Muscle layer of duodenum (tissue), 2 donors: ENCODE results near the gene MAGI2.

Experiments used
- H3K27ac ChIP-seq: one replicate; pipeline ENCODE4 v1.7.0; 2013; ENCODE audit warnings: mild to moderate bottlenecking, low read length
- H3K27me3 ChIP-seq: one replicate; pipeline ENCODE4 v1.7.0; 2013; ENCODE audit warnings: low read depth, mild to moderate bottlenecking, control low read depth, low read length
- H3K36me3 ChIP-seq, 2 donors: one replicate each; pipeline ENCODE4 v1.7.0; 2013; ENCODE audit warnings: low read length in 2 of 2, control low read depth in 1 of 2, mild to moderate bottlenecking in 1 of 2; ENCODE audit not compliant: insufficient read depth in 2 of 2, control insufficient read depth in 1 of 2
- H3K4me1 ChIP-seq, 2 donors: one replicate each; pipeline ENCODE4 v1.7.0; 2013; ENCODE audit warnings: low read length in 2 of 2, mild to moderate bottlenecking in 2 of 2, control low read depth in 1 of 2, moderate library complexity in 1 of 2; ENCODE audit not compliant: insufficient read depth in 2 of 2, control insufficient read depth in 1 of 2
- H3K4me3 ChIP-seq, 2 donors: one replicate each; pipeline ENCODE4 v1.7.0; 2013; ENCODE audit warnings: low read length in 2 of 2, low read depth in 1 of 2, mild to moderate bottlenecking in 1 of 2
- H3K9me3 ChIP-seq, 2 donors: one replicate each; pipeline ENCODE4 v1.7.0; 2013; ENCODE audit warnings: low read length in 2 of 2, control low read depth in 1 of 2, mild to moderate bottlenecking in 1 of 2; ENCODE audit not compliant: control insufficient read depth in 1 of 2
- donor health status: healthy.

Gene MAGI2

GRCh38 chr7:78845155-78845554 is 608.3 kb downstream of the MAGI2 start:
- H3K27ac ChIP-seq: no peak overlapping the region
- H3K36me3 ChIP-seq: no peaks in the 10 kb centered on the region
- H3K4me3 ChIP-seq: no peak overlapping the region
- H3K4me1 ChIP-seq: no peaks in the 10 kb centered on the region
- H3K9me3 ChIP-seq: no peaks in the 10 kb centered on the region
- no peaks in the 10 kb centered on the region for H3K27me3 ChIP-seq

GRCh38 chr7:78842068-78842467 is 611.4 kb downstream of the MAGI2 start:
- H3K27ac ChIP-seq: no peak overlapping the region
- H3K27me3 ChIP-seq: no peaks in the 10 kb centered on the region
- H3K4me1 ChIP-seq: no peaks in the 10 kb centered on the region
- no peak overlapping the region for H3K4me3 ChIP-seq
- H3K9me3 ChIP-seq: no peaks in the 10 kb centered on the region
- H3K36me3 ChIP-seq: no peaks in the 10 kb centered on the region

- Histone ChIP-seq H3K4me3 (no peak overlapping the region), H3K9me3 (no peaks in the 10 kb centered on the region), H3K36me3 (no peaks in the 10 kb centered on the region), H3K27ac (no peak overlapping the region), H3K4me1 (no peaks in the 10 kb centered on the region), H3K27me3 (no peaks in the 10 kb centered on the region)
Observed at GRCh38 chr7:78835897-78836296, 617.6 kb downstream of the MAGI2 start.

- no peak overlapping the region for H3K27ac ChIP-seq
- H3K36me3 ChIP-seq: no peaks in the 10 kb centered on the region
- H3K9me3 ChIP-seq: no peaks in the 10 kb centered on the region
- no peak overlapping the region for H3K4me3 ChIP-seq
- no peaks in the 10 kb centered on the region for H3K27me3 ChIP-seq
- no peaks in the 10 kb centered on the region for H3K4me1 ChIP-seq
Observed at GRCh38 chr7:78828317-78828716, 625.1 kb downstream of the MAGI2 start.

GRCh38 chr7:78803501-78804127 is 649.9 kb downstream of the MAGI2 start:
- H3K9me3 ChIP-seq: peaks cover 4 to 8% of the 10 kb centered on the region in 2 donors
- no peak overlapping the region for H3K4me3 ChIP-seq
- H3K4me1 ChIP-seq: no peaks in the 10 kb centered on the region
- no peak overlapping the region for H3K27ac ChIP-seq
- H3K27me3 ChIP-seq: no peaks in the 10 kb centered on the region
- no peaks in the 10 kb centered on the region for H3K36me3 ChIP-seq

GRCh38 chr7:78794101-78794500 is 659.4 kb downstream of the MAGI2 start:
- H3K27me3 ChIP-seq: no peaks in the 10 kb centered on the region
- peaks cover 0 to 9% of the 10 kb centered on the region in 2 donors for H3K9me3 ChIP-seq
- H3K4me1 ChIP-seq: no peaks in the 10 kb centered on the region
- no peaks in the 10 kb centered on the region for H3K36me3 ChIP-seq
- H3K4me3 ChIP-seq: no peak overlapping the region
- H3K27ac ChIP-seq: no peak overlapping the region

DNA sequence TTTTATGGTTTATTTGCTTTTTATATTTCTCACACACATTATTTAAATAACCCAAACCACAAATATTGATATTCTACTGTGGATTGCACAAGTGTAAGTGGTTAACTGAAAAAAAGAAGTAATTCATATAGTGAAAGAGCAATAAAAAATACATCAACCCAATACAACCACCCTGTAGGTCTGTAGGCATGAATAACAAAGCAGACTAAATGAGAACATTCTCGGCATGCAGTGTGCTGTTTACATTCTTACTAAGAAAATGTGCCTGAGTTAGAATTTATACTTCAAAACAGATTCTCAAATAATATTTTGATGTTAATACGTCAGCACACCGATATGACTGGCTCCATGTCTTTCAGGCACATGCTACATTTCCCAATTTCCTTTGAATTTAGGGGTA is 660.8 kb downstream of the MAGI2 start:
- Histone ChIP-seq H3K9me3 (peaks cover 0 to 9% of the 10 kb centered on the region in 2 donors), H3K4me1 (no peaks in the 10 kb centered on the region), H3K36me3 (no peaks in the 10 kb centered on the region), H3K27me3 (no peaks in the 10 kb centered on the region), H3K4me3 (no peak overlapping the region), H3K27ac (no peak overlapping the region)

DNA sequence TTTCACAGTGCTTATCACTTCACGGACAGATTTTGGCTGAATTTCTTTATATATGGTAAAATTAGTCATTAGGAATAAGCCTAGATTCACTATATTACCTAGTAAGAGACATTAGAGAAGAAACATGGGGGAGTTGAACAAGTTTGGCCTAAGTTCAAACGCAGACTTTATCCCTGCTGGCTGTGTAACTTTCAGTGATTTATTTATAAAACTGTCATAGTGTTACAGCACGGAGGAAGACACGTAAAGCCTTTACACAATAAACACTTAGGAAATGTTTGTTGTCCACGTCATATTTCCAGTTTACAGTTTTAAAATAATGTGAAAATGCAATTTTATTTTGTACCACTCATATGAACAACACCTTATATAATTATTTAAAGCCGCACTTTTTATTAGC is 661.5 kb downstream of the MAGI2 start:
- Histone ChIP-seq H3K27ac (no peak overlapping the region), H3K4me3 (no peak overlapping the region), H3K9me3 (peaks cover 0 to 9% of the 10 kb centered on the region in 2 donors), H3K27me3 (no peaks in the 10 kb centered on the region), H3K36me3 (no peaks in the 10 kb centered on the region), H3K4me1 (no peaks in the 10 kb centered on the region)

- no peaks in the 10 kb centered on the region for H3K36me3 ChIP-seq
- no peak overlapping the region for H3K4me3 ChIP-seq
Observed at GRCh38 chr7:78788464-78788863, 665.0 kb downstream of the MAGI2 start.

GRCh38 chr7:78787854-78788253 is 665.6 kb downstream of the MAGI2 start:
- Histone ChIP-seq H3K4me1 (no peaks in the 10 kb centered on the region), H3K4me3 (no peak overlapping the region), H3K27me3 (no peaks in the 10 kb centered on the region), H3K36me3 (no peaks in the 10 kb centered on the region), H3K9me3 (no peaks in the 10 kb centered on the region), H3K27ac (no peak overlapping the region)

More at GRCh38 chr7:78788464-78788863, 665.0 kb downstream of the MAGI2 start:
- Histone ChIP-seq H3K27ac (no peak overlapping the region), H3K9me3 (no peaks in the 10 kb centered on the region), H3K4me1 (no peaks in the 10 kb centered on the region), H3K27me3 (no peaks in the 10 kb centered on the region)

DNA sequence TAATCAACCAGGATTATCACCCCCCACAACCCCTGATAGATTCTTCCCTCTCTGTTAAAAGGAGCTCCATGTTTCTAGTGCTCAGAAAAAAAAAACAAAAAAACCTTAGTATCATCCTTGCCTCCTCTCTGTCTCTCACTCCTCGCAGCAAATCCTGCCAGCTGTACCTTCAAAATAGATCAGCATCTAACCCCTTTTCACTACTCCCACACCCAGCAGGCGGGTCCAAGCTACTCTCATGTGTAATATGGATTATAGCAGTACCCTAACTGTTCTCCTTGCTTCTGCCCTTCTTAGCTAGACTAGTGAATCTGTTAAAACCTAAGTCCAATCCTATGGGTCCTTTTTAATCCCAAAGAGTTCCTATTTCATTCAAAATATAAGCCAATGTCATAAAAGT is 667.4 kb downstream of the MAGI2 start:
- Histone ChIP-seq H3K4me1 (no peaks in the 10 kb centered on the region), H3K9me3 (no peaks in the 10 kb centered on the region), H3K36me3 (no peaks in the 10 kb centered on the region), H3K4me3 (no peak overlapping the region), H3K27ac (no peak overlapping the region), H3K27me3 (no peaks in the 10 kb centered on the region)
